GM12878 (cell line): ENCODE results near the gene OGFOD2.

ENCODE experiments used
- CHD2 ChIP-seq: IDR thresholded peaks from 2 replicates; pipeline ENCODE4 v1.6.1; 2011; ENCODE audit warnings: low read depth, low read length, improper control_type of control experiment, borderline replicate concordance
- CREB1 ChIP-seq: IDR thresholded peaks from 2 replicates; pipeline ENCODE4 v1.6.1; 2012; ENCODE audit warnings: low read depth, mild to moderate bottlenecking, inconsistent platforms
- KAT2A ChIP-seq: conservative IDR thresholded peaks from 2 replicates; pipeline ENCODE4 v1.6.1; 2011; ENCODE audit warnings: low read depth, low read length; ENCODE audit not compliant: control insufficient read depth
- MYC ChIP-seq: IDR thresholded peaks from 2 replicates; pipeline ENCODE4 v1.6.1; 2011; ENCODE audit warnings: mild to moderate bottlenecking, low read length, moderate library complexity, inconsistent platforms; ENCODE audit not compliant: insufficient read depth, insufficient replicate concordance, insufficient read length, severe bottlenecking
- NFYA ChIP-seq: IDR thresholded peaks from 2 replicates; pipeline ENCODE4 v1.6.1; 2011; ENCODE audit warnings: low read depth, mild to moderate bottlenecking, low read length, improper control_type of control experiment, borderline replicate concordance
- POLR2A ChIP-seq: IDR thresholded peaks from 2 replicates; pipeline ENCODE4 v1.6.1; 2011; ENCODE audit warnings: low read depth, mild to moderate bottlenecking, low read length
- POLR2AphosphoS2 ChIP-seq: IDR thresholded peaks from 2 replicates; pipeline ENCODE4 v1.6.1; 2011; ENCODE audit warnings: low read depth, mild to moderate bottlenecking, low read length, improper control_type of control experiment, moderate library complexity
- POLR2AphosphoS5 ChIP-seq: IDR thresholded peaks from 2 replicates; pipeline ENCODE4 v1.6.1; 2011; ENCODE audit warnings: mild to moderate bottlenecking, low read length, inconsistent platforms
- ZNF207 ChIP-seq: fragments of 450-650 bp; IDR thresholded peaks from 2 replicates; pipeline ENCODE4 v1.6.1; 2014; ENCODE audit warnings: antibody characterized with exemption, mild to moderate bottlenecking, borderline replicate concordance
- TF ChIP-seq, protein P1 (sequence below): IDR thresholded peaks from 2 replicates; pipeline ENCODE4 v1.6.1; 2012; ENCODE audit warnings: low read length, inconsistent platforms

GRCh38 chr12:122977153-122977552 lies 2.1 kb downstream of the OGFOD2 start:
- TF ChIP-seq POLR2AphosphoS2 (no peak), POLR2A (no peak), POLR2AphosphoS5 (no peak), CHD2 (no peak), ZNF207 (no peak), KAT2A (no peak), CREB1 (no peak), MYC (no peak), NFYA (no peak)
- TF ChIP-seq, protein P1, sequence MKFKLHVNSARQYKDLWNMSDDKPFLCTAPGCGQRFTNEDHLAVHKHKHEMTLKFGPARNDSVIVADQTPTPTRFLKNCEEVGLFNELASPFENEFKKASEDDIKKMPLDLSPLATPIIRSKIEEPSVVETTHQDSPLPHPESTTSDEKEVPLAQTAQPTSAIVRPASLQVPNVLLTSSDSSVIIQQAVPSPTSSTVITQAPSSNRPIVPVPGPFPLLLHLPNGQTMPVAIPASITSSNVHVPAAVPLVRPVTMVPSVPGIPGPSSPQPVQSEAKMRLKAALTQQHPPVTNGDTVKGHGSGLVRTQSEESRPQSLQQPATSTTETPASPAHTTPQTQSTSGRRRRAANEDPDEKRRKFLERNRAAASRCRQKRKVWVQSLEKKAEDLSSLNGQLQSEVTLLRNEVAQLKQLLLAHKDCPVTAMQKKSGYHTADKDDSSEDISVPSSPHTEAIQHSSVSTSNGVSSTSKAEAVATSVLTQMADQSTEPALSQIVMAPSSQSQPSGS, result no peak
